Measurements from ENCODE around the gene CBR3.
"Not testable (repeated sequence)": the region's sequence is repeated elsewhere in the genome, so short reads cannot be mapped to it uniquely, and the experiment has no call there.

CBR3 gene

GRCh38 chr21:36129219-36129618 is 5.7 kb upstream of the CBR3 start:
- Mint-ChIP-seq H3K27me3 (no peaks in the 10 kb centered on the region), H3K4me3 (peak overlapping the region; percentile 50), H3K9me3 (no peaks in the 10 kb centered on the region), H3K36me3 (ENCODE audit: low read depth) (no peaks in the 10 kb centered on the region), H3K4me1 (ENCODE audit: low read depth) (peaks cover 12% of the 10 kb centered on the region), H3K27ac (peak overlapping the region; percentile 12)

DNA sequence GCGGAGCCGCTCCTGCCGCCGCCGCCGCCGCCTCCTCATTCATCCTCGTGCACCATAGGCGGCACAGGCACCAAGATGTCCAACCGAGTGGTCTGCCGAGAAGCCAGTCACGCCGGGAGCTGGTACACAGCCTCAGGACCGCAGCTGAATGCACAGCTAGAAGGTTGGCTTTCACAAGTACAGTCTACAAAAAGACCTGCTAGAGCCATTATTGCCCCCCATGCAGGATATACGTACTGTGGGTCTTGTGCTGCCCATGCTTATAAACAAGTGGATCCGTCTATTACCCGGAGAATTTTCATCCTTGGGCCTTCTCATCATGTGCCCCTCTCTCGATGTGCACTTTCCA is 4.5 kb upstream of the CBR3 start:
- Mint-ChIP-seq H3K27ac (peak overlapping the region; percentile 90), H3K4me1 (ENCODE audit: low read depth) (peaks cover 18% of the 10 kb centered on the region), H3K4me3 (peak overlapping the region; percentile 80)
- not testable (repeated sequence) for H3K36me3 Mint-ChIP-seq (ENCODE audit: low read depth); H3K9me3 Mint-ChIP-seq; H3K27me3 Mint-ChIP-seq

DNA sequence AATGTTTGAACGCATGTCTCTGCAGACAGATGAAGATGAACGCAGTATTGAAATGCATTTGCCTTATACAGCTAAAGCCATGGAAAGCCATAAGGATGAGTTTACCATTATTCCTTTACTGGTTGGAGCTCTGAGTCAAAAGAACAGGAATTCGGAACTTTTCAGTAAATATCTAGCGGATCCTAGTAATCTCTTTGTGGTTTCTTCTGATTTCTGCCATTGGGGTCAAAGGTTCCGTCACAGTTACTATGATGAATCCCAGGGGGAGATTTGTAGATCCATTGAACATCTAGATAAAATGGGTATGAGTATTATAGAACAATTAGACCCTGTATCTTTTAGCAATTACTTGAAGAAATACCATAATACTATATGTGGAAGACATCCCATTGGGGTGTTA is 4.0 kb upstream of the CBR3 start:
- Mint-ChIP-seq H3K4me3 (peak overlapping the region; percentile 80), H3K4me1 (ENCODE audit: low read depth) (peaks cover 19% of the 10 kb centered on the region), H3K27ac (peak overlapping the region; percentile 90)
- not testable (repeated sequence) for H3K9me3 Mint-ChIP-seq; H3K27me3 Mint-ChIP-seq; H3K36me3 Mint-ChIP-seq (ENCODE audit: low read depth)

DNA sequence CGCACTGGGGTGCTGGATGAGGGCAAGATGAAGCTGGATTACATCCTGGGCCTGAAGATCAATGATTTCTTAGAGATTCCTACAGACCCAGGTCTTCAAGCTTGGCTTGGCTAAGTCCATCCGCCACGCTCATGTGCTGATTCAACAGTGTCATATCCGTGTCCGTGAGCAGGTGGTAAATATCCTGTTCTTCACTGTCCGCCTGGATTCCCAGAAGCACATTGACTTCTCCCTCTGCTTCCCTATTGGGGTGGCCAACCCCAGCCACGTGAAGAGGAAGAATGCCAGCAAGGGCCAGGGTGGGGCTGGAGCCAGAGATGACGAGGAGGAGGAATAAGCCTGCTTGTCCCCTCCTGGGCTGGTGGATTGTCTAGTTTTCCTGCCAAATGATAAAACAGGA is 2.2 kb upstream of the CBR3 start:
- H3K4me3 Mint-ChIP-seq, result no peak overlapping the region
- H3K36me3 Mint-ChIP-seq (ENCODE audit: low read depth), result no peaks in the 10 kb centered on the region
- no peaks in the 10 kb centered on the region for H3K9me3 Mint-ChIP-seq
- no peaks in the 10 kb centered on the region for H3K27me3 Mint-ChIP-seq
- no peak overlapping the region for H3K27ac Mint-ChIP-seq
- peaks cover 29% of the 10 kb centered on the region for H3K4me1 Mint-ChIP-seq (ENCODE audit: low read depth)

DNA sequence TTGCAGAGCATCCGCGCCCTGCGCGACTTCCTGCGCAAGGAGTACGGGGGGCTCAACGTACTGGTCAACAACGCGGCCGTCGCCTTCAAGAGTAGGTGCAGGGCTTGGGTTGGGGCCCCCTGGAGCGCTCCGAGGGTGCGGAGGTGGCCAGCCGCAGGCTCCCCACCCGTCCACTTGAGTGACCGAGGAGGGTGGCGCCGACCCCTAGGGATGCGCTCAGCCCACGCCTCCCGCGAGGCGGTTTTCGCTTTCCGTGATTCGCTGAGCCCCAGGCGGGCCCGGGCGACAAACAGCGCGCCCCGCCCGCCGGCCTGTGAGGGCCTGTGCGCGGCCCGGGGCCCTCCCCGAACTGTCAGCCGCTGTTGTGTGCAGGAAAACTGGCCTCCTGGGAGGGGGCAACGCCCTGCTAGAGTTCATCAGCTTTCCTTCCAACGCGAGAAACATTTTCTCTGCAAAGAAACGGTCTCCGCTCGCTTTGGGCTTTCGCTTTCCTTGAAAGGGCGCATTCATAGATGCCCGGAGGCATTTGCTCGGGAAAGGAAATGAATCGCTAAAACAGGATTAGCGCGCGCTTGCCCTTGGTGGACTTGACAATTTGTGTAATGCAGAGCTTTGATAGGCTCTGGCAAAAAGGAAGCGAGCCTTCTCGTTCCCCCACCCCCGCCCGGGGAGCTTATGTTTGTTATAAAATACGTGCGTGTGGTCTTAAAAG is 668 bp downstream of the CBR3 start:
- Mint-ChIP-seq H3K4me1 (ENCODE audit: low read depth) (peaks cover 28% of the 10 kb centered on the region), H3K36me3 (ENCODE audit: low read depth) (no peaks in the 10 kb centered on the region), H3K27ac (peak overlapping the region; percentile 68), H3K4me3 (peak overlapping the region; percentile 86), H3K9me3 (no peaks in the 10 kb centered on the region), H3K27me3 (no peaks in the 10 kb centered on the region)

DNA sequence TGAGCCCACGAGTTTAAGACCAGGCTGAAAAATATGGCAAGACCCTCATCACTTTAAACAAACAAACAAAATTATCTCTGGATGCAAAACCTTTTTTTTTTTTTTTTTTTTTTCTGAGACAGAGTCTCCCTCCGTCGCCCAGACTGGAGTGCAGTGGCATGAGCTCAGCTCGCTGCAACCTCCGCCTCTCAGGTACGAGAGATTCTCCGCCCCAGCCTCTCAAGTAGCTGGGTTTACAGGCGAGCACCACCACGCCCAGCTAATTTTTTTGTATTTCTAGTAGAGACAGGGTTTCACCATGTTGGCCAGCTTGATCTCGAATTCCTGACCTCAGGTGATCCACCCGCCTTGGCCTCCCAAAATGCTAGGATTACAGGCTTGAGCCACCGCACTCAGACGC is 4.9 kb downstream of the CBR3 start:
- H3K27me3 Mint-ChIP-seq; H3K4me3 Mint-ChIP-seq; H3K27ac Mint-ChIP-seq; H3K9me3 Mint-ChIP-seq; H3K36me3 Mint-ChIP-seq (ENCODE audit: low read depth): not testable (repeated sequence)
- peaks cover 22% of the 10 kb centered on the region for H3K4me1 Mint-ChIP-seq (ENCODE audit: low read depth)

DNA sequence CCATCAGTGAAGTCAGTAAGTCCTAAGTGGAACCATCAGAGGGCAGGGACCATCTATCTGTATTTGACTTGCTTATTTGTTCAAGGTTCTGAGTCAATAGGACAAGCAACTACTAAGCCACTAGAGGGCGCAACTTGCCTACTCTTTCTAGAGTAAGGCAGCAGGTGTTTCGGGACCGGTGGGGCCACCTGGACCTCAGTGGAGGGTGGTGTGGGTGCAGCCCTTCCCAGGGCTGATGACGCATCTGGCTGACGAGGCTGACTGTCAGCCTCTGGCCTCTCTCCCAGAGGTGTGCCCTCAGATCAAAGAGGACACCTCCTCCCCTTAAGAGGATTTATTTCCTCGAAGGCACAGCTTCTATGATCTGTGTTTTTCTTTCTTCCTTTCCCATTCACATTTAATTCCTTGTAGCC is 6.6 kb downstream of the CBR3 start:
- Mint-ChIP-seq H3K27ac (no peak overlapping the region), H3K27me3 (no peaks in the 10 kb centered on the region), H3K4me3 (no peak overlapping the region), H3K36me3 (ENCODE audit: low read depth) (peaks cover 6% of the 10 kb centered on the region), H3K9me3 (no peaks in the 10 kb centered on the region), H3K4me1 (ENCODE audit: low read depth) (peaks cover 18% of the 10 kb centered on the region)

DNA sequence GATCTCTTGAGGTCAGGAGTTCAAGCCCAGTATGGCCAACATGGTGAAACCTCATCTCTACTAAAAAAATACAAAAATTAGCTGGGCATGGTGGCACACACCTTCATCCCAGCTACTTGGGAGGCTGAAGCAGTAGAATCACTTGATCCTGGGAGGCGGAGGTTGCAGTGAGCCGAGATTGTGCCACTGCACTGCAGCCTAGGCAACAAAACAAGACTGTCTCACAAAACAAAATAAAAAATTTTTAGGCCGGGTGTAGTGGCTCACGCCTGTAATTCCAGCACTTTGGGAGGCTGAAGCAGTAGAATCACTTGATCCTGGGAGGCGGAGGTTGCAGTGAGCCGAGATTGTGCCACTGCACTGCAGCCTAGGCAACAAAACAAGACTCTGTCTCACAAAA is 9.4 kb downstream of the CBR3 start:
- H3K4me1 Mint-ChIP-seq (ENCODE audit: low read depth), result peaks cover 12% of the 10 kb centered on the region
- H3K4me3 Mint-ChIP-seq; H3K27me3 Mint-ChIP-seq; H3K27ac Mint-ChIP-seq; H3K9me3 Mint-ChIP-seq; H3K36me3 Mint-ChIP-seq (ENCODE audit: low read depth): not testable (repeated sequence)

- H3K27ac Mint-ChIP-seq, result no peak overlapping the region
- no peaks in the 10 kb centered on the region for H3K9me3 Mint-ChIP-seq
- H3K4me3 Mint-ChIP-seq, result no peak overlapping the region
- peaks cover 22% of the 10 kb centered on the region for H3K4me1 Mint-ChIP-seq (ENCODE audit: low read depth)
- peaks cover 6% of the 10 kb centered on the region for H3K36me3 Mint-ChIP-seq (ENCODE audit: low read depth)
- H3K27me3 Mint-ChIP-seq, result no peaks in the 10 kb centered on the region
These were observed 10.4 kb downstream of the CBR3 start for GRCh38 chr21:36145259-36145658.

GRCh38 chr21:36147911-36148310 is 13.0 kb downstream of the CBR3 start:
- H3K9me3 Mint-ChIP-seq, result no peaks in the 10 kb centered on the region
- peaks cover 19% of the 10 kb centered on the region for H3K4me1 Mint-ChIP-seq (ENCODE audit: low read depth)
- H3K36me3 Mint-ChIP-seq (ENCODE audit: low read depth), result peaks cover 6% of the 10 kb centered on the region
- H3K4me3 Mint-ChIP-seq, result no peak overlapping the region
- no peak overlapping the region for H3K27ac Mint-ChIP-seq
- no peaks in the 10 kb centered on the region for H3K27me3 Mint-ChIP-seq

GRCh38 chr21:36148886-36149285 is 14.0 kb downstream of the CBR3 start:
- peaks cover 19% of the 10 kb centered on the region for H3K4me1 Mint-ChIP-seq (ENCODE audit: low read depth)

DNA sequence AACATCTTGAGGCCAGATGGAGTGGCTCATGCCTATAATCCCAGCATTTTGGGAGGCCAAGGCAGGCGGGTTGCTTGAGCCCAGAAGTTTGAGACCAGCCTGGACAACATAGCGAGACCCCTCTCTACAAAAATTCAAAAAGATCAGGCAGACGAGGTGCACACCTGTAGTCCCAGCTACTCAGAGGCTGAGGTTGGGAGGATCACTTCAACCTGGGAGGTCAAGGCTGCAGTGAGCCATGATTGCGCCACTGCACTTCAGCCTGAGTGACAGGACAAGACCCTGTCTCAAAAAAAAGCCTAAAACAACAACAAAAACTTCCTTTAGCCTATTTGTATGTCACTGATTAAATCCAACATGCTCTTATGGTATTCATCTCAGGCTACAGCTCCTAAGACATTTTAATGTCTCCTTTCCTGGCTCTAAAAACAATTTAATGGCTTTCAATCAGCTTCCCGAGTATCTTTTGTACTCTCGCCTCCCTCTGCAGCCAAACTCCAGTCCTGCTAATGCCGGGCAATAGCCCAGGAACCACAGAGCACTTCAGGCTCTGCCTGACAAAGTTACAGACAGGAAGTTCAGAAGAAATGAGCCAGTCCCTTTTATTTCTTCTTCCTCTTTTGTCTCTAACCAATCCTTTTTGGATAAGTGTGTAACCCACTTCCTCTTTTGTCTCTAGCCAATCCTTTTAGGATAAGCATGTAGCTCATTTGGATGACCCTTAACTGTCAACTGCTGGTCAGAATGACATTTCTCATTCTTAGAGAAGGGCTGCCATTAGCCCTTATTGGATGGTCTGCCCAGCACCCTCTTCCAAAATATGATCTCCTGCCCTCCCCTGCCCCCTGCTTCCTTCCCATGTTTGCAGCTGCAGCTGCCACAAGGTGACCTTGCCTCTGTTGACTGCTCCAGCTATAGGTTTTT is 15.2 kb downstream of the CBR3 start:
- no peaks in the 10 kb centered on the region for H3K27me3 Mint-ChIP-seq
- peaks cover 19% of the 10 kb centered on the region for H3K4me1 Mint-ChIP-seq (ENCODE audit: low read depth)
- H3K27ac Mint-ChIP-seq, result peak overlapping the region; percentile 9
- H3K9me3 Mint-ChIP-seq, result no peaks in the 10 kb centered on the region
- peaks cover 6% of the 10 kb centered on the region for H3K36me3 Mint-ChIP-seq (ENCODE audit: low read depth)
- no peak overlapping the region for H3K4me3 Mint-ChIP-seq

More at GRCh38 chr21:36148886-36149285, 14.0 kb downstream of the CBR3 start:
- Mint-ChIP-seq H3K27ac (no peak overlapping the region), H3K4me3 (no peak overlapping the region), H3K36me3 (ENCODE audit: low read depth) (peaks cover 6% of the 10 kb centered on the region), H3K27me3 (no peaks in the 10 kb centered on the region), H3K9me3 (no peaks in the 10 kb centered on the region)

DNA sequence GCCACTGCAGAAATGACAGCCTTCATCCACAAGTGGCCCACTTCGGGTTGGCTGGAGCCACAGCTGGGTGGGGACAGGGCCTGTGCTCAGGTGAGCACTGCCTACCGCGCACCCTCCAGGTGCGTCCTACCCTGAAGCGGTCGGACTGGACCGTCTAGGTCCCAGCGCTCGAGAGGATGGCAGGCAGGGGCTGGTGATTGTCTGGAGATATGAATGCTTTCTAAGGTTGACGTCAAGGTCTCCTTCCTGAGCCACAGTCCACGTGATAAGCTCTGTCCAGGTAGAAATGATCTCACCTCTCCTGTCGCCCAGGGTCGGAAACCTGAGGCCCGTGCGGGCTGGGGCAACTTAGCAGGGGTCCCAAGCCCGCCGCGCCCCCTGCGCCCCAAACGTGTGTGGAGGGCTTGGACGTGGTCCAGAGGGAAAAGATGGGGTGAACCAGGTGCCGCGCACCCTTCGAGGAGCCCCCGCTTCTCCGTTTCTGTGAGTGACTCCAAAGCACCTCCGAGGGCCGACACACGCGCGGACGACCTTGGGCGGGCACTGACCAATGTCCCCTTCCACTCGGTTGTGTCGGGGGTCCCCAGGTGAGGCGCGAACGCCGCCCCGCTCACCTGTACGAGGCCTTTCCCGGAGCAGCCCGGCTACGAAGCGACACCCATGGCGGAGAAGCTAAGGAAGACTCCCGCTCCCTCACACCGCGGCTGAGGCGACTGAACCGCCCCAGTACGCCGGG is 20.9 kb downstream of the CBR3 start:
- H3K9me3 Mint-ChIP-seq, result no peaks in the 10 kb centered on the region
- no peak overlapping the region for H3K27ac Mint-ChIP-seq
- H3K36me3 Mint-ChIP-seq (ENCODE audit: low read depth), result no peaks in the 10 kb centered on the region
- peak overlapping the region; percentile 83 for H3K4me3 Mint-ChIP-seq
- no peaks in the 10 kb centered on the region for H3K27me3 Mint-ChIP-seq
- H3K4me1 Mint-ChIP-seq (ENCODE audit: low read depth), result peaks cover 20% of the 10 kb centered on the region

- H3K4me3 Mint-ChIP-seq, result peak overlapping the region; percentile 83
- H3K27ac Mint-ChIP-seq, result no peak overlapping the region
- H3K9me3 Mint-ChIP-seq, result no peaks in the 10 kb centered on the region
- no peaks in the 10 kb centered on the region for H3K27me3 Mint-ChIP-seq
- peaks cover 20% of the 10 kb centered on the region for H3K4me1 Mint-ChIP-seq (ENCODE audit: low read depth)
- peaks cover under 1% of the 10 kb centered on the region for H3K36me3 Mint-ChIP-seq (ENCODE audit: low read depth)
These were observed 21.5 kb downstream of the CBR3 start for GRCh38 chr21:36156339-36156814.
